Measurements from ENCODE around the gene MEIS1. TPM values are rescaled to one million over a fixed set of nuclear protein-coding genes. Genes with fewer than 3 reads are reported as not detected.

The MEIS1 gene
- total RNA-seq, 3 donors from 2014 or later (not counting 1 experiment from before 2014, with no cell fraction given) = 2.0 to 5.4 (median 3.6) TPM

- Histone ChIP-seq H3K27me3 (ENCODE audit: control insufficient read depth, insufficient read depth, low read length) (no peaks in the 10 kb centered on the region), H3K9me3 (ENCODE audit: control insufficient read depth, insufficient read depth, low read length) (no peaks in the 10 kb centered on the region), H3K36me3 (ENCODE audit: control insufficient read depth, insufficient read depth, low read length) (no peaks in the 10 kb centered on the region), H3K27ac (ENCODE audit: low read length) (no peak overlapping the region), H3K4me3 (ENCODE audit: low read length) (no peak overlapping the region), H3K4me1 (ENCODE audit: control insufficient read depth, insufficient read depth, low read length) (no peaks in the 10 kb centered on the region)
- TF ChIP-seq CTCF (IDR thresholded peaks at IDR 0.05) = no peak
- 95% methylated on average over 5 of the region's 5 CpGs for WGBS (ENCODE audit: insufficient coverage)
- Mint-ChIP-seq H3K4me1 (no peaks in the 10 kb centered on the region), H3K36me3 (no peaks in the 10 kb centered on the region), H3K27ac (no peak overlapping the region), H3K27me3 (ENCODE audit: low read depth in 2 of 2) (no peaks in the 10 kb centered on the region), H3K9me3 (no peaks in the 10 kb centered on the region), H3K4me3 (no peak overlapping the region)
- ATAC-seq = no peak
- intact Hi-C loops (cut with micrococcal nuclease) = no loop called here
- no peak for DNase-seq
Measured at GRCh38 chr2:66496670-66497420, 61.9 kb downstream of the MEIS1 start.

GRCh38 chr2:66497431-66498288 lies 62.7 kb downstream of the MEIS1 start:
- no peaks in the 10 kb centered on the region for H3K9me3 Mint-ChIP-seq
- intact Hi-C loops (cut with micrococcal nuclease) = no loop called here

GRCh38 chr2:66498289-66498975 lies 63.5 kb downstream of the MEIS1 start:
- ATAC-seq (no peak), DNase-seq (no peak)
- H3K9me3 Mint-ChIP-seq = no peaks in the 10 kb centered on the region
- intact Hi-C loops (cut with micrococcal nuclease) = no loop called here
- H3K27ac Mint-ChIP-seq = no peak overlapping the region
- no peak overlapping the region for H3K27ac ChIP-seq (ENCODE audit: low read length)
- H3K9me3 ChIP-seq (ENCODE audit: control insufficient read depth, insufficient read depth, low read length) = no peaks in the 10 kb centered on the region
- H3K4me1 ChIP-seq (ENCODE audit: control insufficient read depth, insufficient read depth, low read length) = no peaks in the 10 kb centered on the region
- no peaks in the 10 kb centered on the region for H3K27me3 Mint-ChIP-seq (ENCODE audit: low read depth in 2 of 2)
- no peaks in the 10 kb centered on the region for H3K4me1 Mint-ChIP-seq
- H3K4me3 ChIP-seq (ENCODE audit: low read length) = no peak overlapping the region
- no peak for TF ChIP-seq CTCF (IDR thresholded peaks at IDR 0.05)
- no peaks in the 10 kb centered on the region for H3K27me3 ChIP-seq (ENCODE audit: control insufficient read depth, insufficient read depth, low read length)
- H3K4me3 Mint-ChIP-seq = no peak overlapping the region
- H3K36me3 ChIP-seq (ENCODE audit: control insufficient read depth, insufficient read depth, low read length) = no peaks in the 10 kb centered on the region
- no peaks in the 10 kb centered on the region for H3K36me3 Mint-ChIP-seq
- WGBS (ENCODE audit: insufficient coverage) = 88% methylated on average over 4 of the region's 5 CpGs

More at GRCh38 chr2:66497431-66498288, 62.7 kb downstream of the MEIS1 start:
- Histone ChIP-seq H3K9me3 (ENCODE audit: control insufficient read depth, insufficient read depth, low read length) (no peaks in the 10 kb centered on the region), H3K27ac (ENCODE audit: low read length) (no peak overlapping the region), H3K4me1 (ENCODE audit: control insufficient read depth, insufficient read depth, low read length) (no peaks in the 10 kb centered on the region), H3K36me3 (ENCODE audit: control insufficient read depth, insufficient read depth, low read length) (no peaks in the 10 kb centered on the region), H3K27me3 (ENCODE audit: control insufficient read depth, insufficient read depth, low read length) (no peaks in the 10 kb centered on the region), H3K4me3 (ENCODE audit: low read length) (no peak overlapping the region)
- no peak for DNase-seq
- H3K27me3 Mint-ChIP-seq (ENCODE audit: low read depth in 2 of 2) = no peaks in the 10 kb centered on the region
- H3K36me3 Mint-ChIP-seq = no peaks in the 10 kb centered on the region
- no peak for TF ChIP-seq CTCF (IDR thresholded peaks at IDR 0.05)
- H3K27ac Mint-ChIP-seq = no peak overlapping the region
- no peak overlapping the region for H3K4me3 Mint-ChIP-seq
- ATAC-seq = no peak
- H3K4me1 Mint-ChIP-seq = no peaks in the 10 kb centered on the region
- WGBS (ENCODE audit: insufficient coverage) = 96% methylated on average over 5 of the region's 6 CpGs

Data from natural killer cell (primary cell).